Calu3 (cell line): ENCODE results near the gene EHBP1. TPM values are rescaled to one million over a fixed set of nuclear protein-coding genes. Genes with fewer than 3 reads are reported as not detected.

Experiments used
- BruUV-seq: library from RNA; stranded (reverse); fragments of 400-500 nt; replicated peaks from 2 replicates; lab custom pipeline; 2021; lab: Mats Ljungman, UMichigan
- CTCF ChIA-PET: fragments of 300-600 bp; sonication (Branson Sonifier 250); formaldehyde crosslinking; loops from one replicate; lab custom pipeline; 2022; ENCODE audit warnings: antibody characterized with exemption; lab: Charles Lee
- DNase-seq: peaks from one replicate; pipeline ENCODE4 v3.0.0; 2022
- H3K27ac Mint-ChIP-seq: one replicate; pipeline ENCODE4 v1.8.0; 2022; ENCODE audit warnings: mixed read lengths; ENCODE audit not compliant: unreplicated experiment
- H3K27me3 Mint-ChIP-seq: one replicate; pipeline ENCODE4 v1.8.0; 2022; ENCODE audit warnings: mixed read lengths; ENCODE audit not compliant: unreplicated experiment
- H3K36me3 Mint-ChIP-seq: one replicate; pipeline ENCODE4 v1.8.0; 2022; ENCODE audit warnings: mild to moderate bottlenecking, moderate library complexity, mixed read lengths; ENCODE audit not compliant: insufficient read depth, unreplicated experiment
- H3K4me1 Mint-ChIP-seq: one replicate; pipeline ENCODE4 v1.8.0; 2022; ENCODE audit warnings: mild to moderate bottlenecking, low read depth, mixed read lengths; ENCODE audit not compliant: unreplicated experiment
- H3K4me3 Mint-ChIP-seq: one replicate; pipeline ENCODE4 v1.8.0; 2022; ENCODE audit warnings: mild to moderate bottlenecking, low read depth, moderate library complexity, mixed read lengths; ENCODE audit not compliant: unreplicated experiment
- H3K9me3 Mint-ChIP-seq: one replicate; pipeline ENCODE4 v1.8.0; 2022; ENCODE audit warnings: low read depth, mixed read lengths; ENCODE audit not compliant: unreplicated experiment
- CTCF ChIP-seq: fragments of 200-600 bp; IDR thresholded peaks from one replicate; pipeline ENCODE4 v1.8.0; 2022; ENCODE audit warnings: antibody characterized with exemption; ENCODE audit not compliant: unreplicated experiment
- intact Hi-C: fragments of 100-400 bp; cut with micrococcal nuclease; formaldehyde crosslinking; loops from one replicate; pipeline ENCODE4 v1.10.0; 2022; ENCODE audit not compliant: unreplicated experiment
- total RNA-seq: library from RNA; stranded (reverse); gene quantifications from 2 replicates; pipeline ENCODE4 v1.2.3, GENCODE V29; 2022

The EHBP1 gene
- total RNA-seq, 1 experiment from 2014 or later = 82.9 TPM

- no TSS peak for BruUV-seq
- Mint-ChIP-seq H3K9me3 (no peaks in the 10 kb centered on the region), H3K27me3 (no peaks in the 10 kb centered on the region), H3K4me1 (no peaks in the 10 kb centered on the region), H3K4me3 (no peak overlapping the region), H3K36me3 (no peaks in the 10 kb centered on the region), H3K27ac (no peak overlapping the region)
- intact Hi-C loops = no loop called here
- no peak for TF ChIP-seq CTCF
- DNase-seq = no peak
- CTCF ChIA-PET = no interaction called here
Measured at GRCh38 chr2:62956651-62957050, 251.1 kb downstream of the EHBP1 start.

GRCh38 chr2:62958206-62958605, 252.7 kb downstream of the EHBP1 start:
- TF ChIP-seq CTCF = no peak
- CTCF ChIA-PET = no interaction called here
- no peak overlapping the region for H3K27ac Mint-ChIP-seq

GRCh38 chr2:62964050-62964449, 258.5 kb downstream of the EHBP1 start:
- CTCF ChIA-PET = interaction anchor here (0.6 kb wide), 1 partner anchor 14 kb away, joined by 3 read pairs; no protein-coding TSS in a partner anchor

More at GRCh38 chr2:62958206-62958605, 252.7 kb downstream of the EHBP1 start:
- intact Hi-C loops = no loop called here
- Mint-ChIP-seq H3K9me3 (no peaks in the 10 kb centered on the region), H3K4me1 (no peaks in the 10 kb centered on the region), H3K4me3 (no peak overlapping the region), H3K27me3 (no peaks in the 10 kb centered on the region), H3K36me3 (no peaks in the 10 kb centered on the region)
- no peak for DNase-seq
- no TSS peak for BruUV-seq

GRCh38 chr2:62964671-62965070, 259.2 kb downstream of the EHBP1 start:
- Mint-ChIP-seq H3K27ac (no peak overlapping the region), H3K4me1 (no peaks in the 10 kb centered on the region), H3K36me3 (peaks cover 8% of the 10 kb centered on the region), H3K9me3 (no peaks in the 10 kb centered on the region), H3K4me3 (no peak overlapping the region), H3K27me3 (no peaks in the 10 kb centered on the region)
- no TSS peak for BruUV-seq
- intact Hi-C loops = no loop called here
- TF ChIP-seq CTCF = no peak
- no peak for DNase-seq
- CTCF ChIA-PET = no interaction called here

More at GRCh38 chr2:62964050-62964449, 258.5 kb downstream of the EHBP1 start:
- BruUV-seq = no TSS peak
- H3K27me3 Mint-ChIP-seq = no peaks in the 10 kb centered on the region
- no peak for DNase-seq
- TF ChIP-seq CTCF = no peak
- H3K9me3 Mint-ChIP-seq = no peaks in the 10 kb centered on the region
- no peaks in the 10 kb centered on the region for H3K4me1 Mint-ChIP-seq
- H3K36me3 Mint-ChIP-seq = peaks cover 8% of the 10 kb centered on the region
- no peak overlapping the region for H3K4me3 Mint-ChIP-seq
- intact Hi-C loops = no loop called here
- H3K27ac Mint-ChIP-seq = no peak overlapping the region
